Stimulated activated CD4-positive, alpha-beta T cell treated with anti-CD3 and anti-CD28 coated beads, TNF-alpha, amount 100 ng/mL, for 1 hour (primary cell): Measurements from ENCODE around the gene BEND4.

Source experiments
- DNase-seq, 3 donors: peaks; one replicate each; pipeline ENCODE4 v3.0.0-alpha.2; 2020; ENCODE audit warnings: low read depth in 3 of 3, low spot score in 1 of 3

BEND4 gene

GRCh38 chr4:42112846-42113245 is 39.6 kb downstream of the BEND4 start:
- no peak for DNase-seq

- DNase-seq = no peak
Measured at GRCh38 chr4:42104521-42104920, 47.9 kb downstream of the BEND4 start.

GRCh38 chr4:42101446-42101975 is 50.9 kb downstream of the BEND4 start:
- no peak for DNase-seq

GRCh38 chr4:42088386-42088785 is 64.1 kb downstream of the BEND4 start:
- no peak for DNase-seq

- DNase-seq = no peak
Measured at GRCh38 chr4:42083816-42084215, 68.6 kb downstream of the BEND4 start.

- DNase-seq = no peak
Measured at GRCh38 chr4:42080306-42080705, 72.1 kb downstream of the BEND4 start.

DNA sequence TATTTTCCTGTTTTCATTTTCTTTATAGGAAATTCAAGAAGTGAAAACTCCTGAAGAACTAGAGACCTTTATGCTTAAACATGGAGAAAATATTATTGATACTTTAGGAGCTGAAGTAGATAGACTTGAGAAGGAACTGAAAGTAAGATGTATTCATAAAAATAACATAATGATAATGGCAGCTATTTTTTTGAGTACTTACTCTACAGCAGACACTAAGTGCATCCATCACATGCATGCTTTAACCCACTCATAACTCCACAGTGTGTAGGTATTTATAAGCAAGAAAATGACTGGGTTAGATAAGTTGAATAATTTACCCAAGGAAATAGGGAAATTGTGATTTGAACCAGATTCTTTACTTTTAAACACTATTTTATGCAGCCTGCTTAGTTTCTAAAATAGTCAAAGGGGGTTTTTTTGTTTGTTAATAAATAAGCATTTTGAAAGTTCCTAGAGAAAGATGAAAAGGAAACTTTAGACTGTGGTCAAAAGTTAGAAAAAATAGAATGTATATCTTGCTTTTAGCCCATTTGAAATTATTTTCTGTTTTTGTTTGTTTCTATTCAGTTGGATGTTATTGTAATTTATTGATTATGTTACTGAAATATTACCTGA is 74.2 kb downstream of the BEND4 start:
- DNase-seq = no peak

DNA sequence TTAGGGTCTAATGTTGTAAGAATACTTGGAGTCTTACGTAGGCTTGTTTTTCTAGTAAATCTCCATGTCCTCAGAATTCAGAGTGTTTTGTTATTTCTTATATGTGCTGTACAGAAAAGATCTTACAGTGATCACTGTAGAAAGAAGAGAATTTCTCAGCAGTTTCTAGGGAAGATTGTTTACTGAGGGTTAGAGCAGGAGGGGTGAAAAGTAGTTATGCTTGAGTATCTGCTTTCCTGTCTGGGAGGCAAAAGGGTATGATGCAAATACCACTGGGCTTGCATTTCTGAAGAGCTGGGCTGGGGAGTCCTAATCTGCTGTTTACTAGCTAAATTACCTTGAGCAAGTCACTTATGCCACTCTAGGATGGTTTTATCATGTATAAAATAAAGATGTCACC is 78.2 kb downstream of the BEND4 start:
- DNase-seq = no peak

GRCh38 chr4:42070463-42070862 is 82.0 kb downstream of the BEND4 start:
- DNase-seq = no peak

GRCh38 chr4:42067264-42067663 is 85.2 kb downstream of the BEND4 start:
- no peak for DNase-seq

DNA sequence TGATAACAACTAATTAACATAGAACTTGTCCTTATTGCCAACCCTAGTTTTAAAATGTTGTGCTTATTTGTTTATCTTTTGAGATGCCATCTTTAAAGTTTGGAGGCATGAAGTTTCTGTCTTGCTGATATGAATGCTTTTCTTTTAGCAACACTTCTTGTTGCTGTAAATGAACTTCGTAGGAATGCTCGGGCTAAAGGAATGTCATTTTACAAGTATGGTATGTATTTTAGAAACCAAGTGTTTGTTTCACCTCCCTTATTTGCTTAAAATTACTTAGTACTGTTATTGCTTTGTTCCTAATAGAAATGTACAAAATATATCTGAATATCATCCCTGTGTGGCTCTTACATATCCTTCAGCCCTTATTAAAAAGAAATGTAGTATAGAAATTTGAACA is 86.1 kb downstream of the BEND4 start:
- no peak for DNase-seq
